PC-9 (cell line): Measurements from ENCODE around the gene PLA2G15.

ENCODE experiments used
- EZH2 ChIP-seq: fragments of 200-600 bp; sonication (generic); IDR thresholded peaks from 2 replicates; pipeline ENCODE4 v1.8.0; 2017; ENCODE audit warnings: antibody characterized with exemption, low read depth
- TF ChIP-seq, protein P1 (sequence below): fragments of 200-600 bp; sonication (generic); conservative IDR thresholded peaks from 2 replicates; pipeline ENCODE4 v1.6.1; 2017; ENCODE audit warnings: mixed run types, antibody characterized with exemption, mild to moderate bottlenecking, moderate library complexity

- TF ChIP-seq, protein P1, sequence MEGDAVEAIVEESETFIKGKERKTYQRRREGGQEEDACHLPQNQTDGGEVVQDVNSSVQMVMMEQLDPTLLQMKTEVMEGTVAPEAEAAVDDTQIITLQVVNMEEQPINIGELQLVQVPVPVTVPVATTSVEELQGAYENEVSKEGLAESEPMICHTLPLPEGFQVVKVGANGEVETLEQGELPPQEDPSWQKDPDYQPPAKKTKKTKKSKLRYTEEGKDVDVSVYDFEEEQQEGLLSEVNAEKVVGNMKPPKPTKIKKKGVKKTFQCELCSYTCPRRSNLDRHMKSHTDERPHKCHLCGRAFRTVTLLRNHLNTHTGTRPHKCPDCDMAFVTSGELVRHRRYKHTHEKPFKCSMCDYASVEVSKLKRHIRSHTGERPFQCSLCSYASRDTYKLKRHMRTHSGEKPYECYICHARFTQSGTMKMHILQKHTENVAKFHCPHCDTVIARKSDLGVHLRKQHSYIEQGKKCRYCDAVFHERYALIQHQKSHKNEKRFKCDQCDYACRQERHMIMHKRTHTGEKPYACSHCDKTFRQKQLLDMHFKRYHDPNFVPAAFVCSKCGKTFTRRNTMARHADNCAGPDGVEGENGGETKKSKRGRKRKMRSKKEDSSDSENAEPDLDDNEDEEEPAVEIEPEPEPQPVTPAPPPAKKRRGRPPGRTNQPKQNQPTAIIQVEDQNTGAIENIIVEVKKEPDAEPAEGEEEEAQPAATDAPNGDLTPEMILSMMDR = no peak
- TF ChIP-seq EZH2 = no peak
These were observed 55.7 kb downstream of the PLA2G15 start for GRCh38 chr16:68300734-68301459.
